Tibial artery (tissue), 4 donors: ENCODE measurements around the gene USP24.
"Not testable (repeated sequence)": the region's sequence is repeated elsewhere in the genome, so short reads cannot be mapped to it uniquely, and the experiment has no call there.

ENCODE experiments used
- DNase-seq, 2 donors: peaks; one replicate each; pipeline ENCODE4 v3.0.0-alpha.2; 2019
- H3K27ac ChIP-seq, 2 donors: fragments of 200-600 bp; sonication (generic) in 1 of 2; 1 replicate in 1 of 2; 2 replicates in 1 of 2; pipeline ENCODE4 v1.5.1; 2018 to 2019; ENCODE audit warnings: mild to moderate bottlenecking in 1 of 2
- H3K27me3 ChIP-seq, 2 donors: fragments of 200-600 bp; sonication (generic) in 1 of 2; one replicate each; pipeline versions ENCODE4 v1.5.1 to v1.6.0; 2016 to 2019
- H3K36me3 ChIP-seq, 3 donors: fragments of 200-600 bp; sonication (generic) in 2 of 3; one replicate each; pipeline ENCODE4 v1.5.1; 2016 to 2019; ENCODE audit warnings: mild to moderate bottlenecking in 2 of 3
- H3K4me1 ChIP-seq, 4 donors: fragments of 200-600 bp; sonication (generic) in 2 of 4; 1 replicate in 3 of 4; 2 replicates in 1 of 4; pipeline ENCODE4 v1.5.1; 2016 to 2019
- H3K4me3 ChIP-seq, 2 donors: fragments of 200-600 bp; sonication (generic) in 1 of 2; 1 replicate in 1 of 2; 2 replicates in 1 of 2; pipeline ENCODE4 v1.5.1; 2018 to 2019; ENCODE audit warnings: mild to moderate bottlenecking in 2 of 2
- H3K9me3 ChIP-seq, 3 donors: fragments of 200-600 bp; sonication (generic) in 1 of 3; one replicate each; pipeline ENCODE4 v1.5.1; 2016 to 2019
- intact Hi-C: fragments of 100-400 bp; cut with DNase I; formaldehyde crosslinking; loops from one replicate; pipeline ENCODE4 v1.15.0; 2023; ENCODE audit warnings: low total_unique reads
- TF ChIP-seq, protein P1 (sequence below), 2 experiments: fragments of 200-600 bp in 1 of 2; fragments of 450-650 bp in 1 of 2; IDR thresholded peaks; one replicate each; pipeline ENCODE4 v1.5.1; 2017 to 2019; ENCODE audit warnings: antibody characterized with exemption in 2 of 2, mild to moderate bottlenecking in 1 of 2, moderate library complexity in 1 of 2

USP24 gene

DNA sequence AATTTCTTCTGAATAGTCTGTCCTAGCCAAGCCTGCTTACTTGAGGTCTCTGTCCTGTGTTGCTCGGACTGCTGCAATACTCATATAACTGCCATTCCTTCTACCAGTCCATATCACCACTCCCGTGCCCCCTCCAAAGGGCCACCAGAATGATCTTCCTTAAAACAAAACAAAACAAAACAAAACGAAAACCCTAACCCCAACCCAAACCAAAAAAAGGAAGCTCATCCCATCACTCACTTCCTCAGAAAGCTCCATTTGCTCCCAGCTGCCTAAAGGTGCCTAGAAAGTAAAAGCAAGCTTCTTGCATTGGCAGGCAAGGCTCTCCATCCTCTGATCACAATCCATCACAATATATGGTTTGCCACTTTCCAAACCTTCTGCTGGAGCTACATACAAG is 20.3 kb downstream of the USP24 start:
- Histone ChIP-seq H3K36me3 (peaks cover 0 to 3% (median 0%) of the 10 kb centered on the region in 3 donors), H3K4me3 (no peak overlapping the region), H3K27ac (no peak overlapping the region), H3K9me3 (no peaks in the 10 kb centered on the region), H3K27me3 (no peaks in the 10 kb centered on the region), H3K4me1 (peaks cover 0 to 20% (median 5%) of the 10 kb centered on the region in 4 donors)
- intact Hi-C loops = no loop called here
- no peak for DNase-seq
- TF ChIP-seq, protein P1, sequence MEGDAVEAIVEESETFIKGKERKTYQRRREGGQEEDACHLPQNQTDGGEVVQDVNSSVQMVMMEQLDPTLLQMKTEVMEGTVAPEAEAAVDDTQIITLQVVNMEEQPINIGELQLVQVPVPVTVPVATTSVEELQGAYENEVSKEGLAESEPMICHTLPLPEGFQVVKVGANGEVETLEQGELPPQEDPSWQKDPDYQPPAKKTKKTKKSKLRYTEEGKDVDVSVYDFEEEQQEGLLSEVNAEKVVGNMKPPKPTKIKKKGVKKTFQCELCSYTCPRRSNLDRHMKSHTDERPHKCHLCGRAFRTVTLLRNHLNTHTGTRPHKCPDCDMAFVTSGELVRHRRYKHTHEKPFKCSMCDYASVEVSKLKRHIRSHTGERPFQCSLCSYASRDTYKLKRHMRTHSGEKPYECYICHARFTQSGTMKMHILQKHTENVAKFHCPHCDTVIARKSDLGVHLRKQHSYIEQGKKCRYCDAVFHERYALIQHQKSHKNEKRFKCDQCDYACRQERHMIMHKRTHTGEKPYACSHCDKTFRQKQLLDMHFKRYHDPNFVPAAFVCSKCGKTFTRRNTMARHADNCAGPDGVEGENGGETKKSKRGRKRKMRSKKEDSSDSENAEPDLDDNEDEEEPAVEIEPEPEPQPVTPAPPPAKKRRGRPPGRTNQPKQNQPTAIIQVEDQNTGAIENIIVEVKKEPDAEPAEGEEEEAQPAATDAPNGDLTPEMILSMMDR (IDR thresholded peaks at IDR 0.05) = no peak

DNA sequence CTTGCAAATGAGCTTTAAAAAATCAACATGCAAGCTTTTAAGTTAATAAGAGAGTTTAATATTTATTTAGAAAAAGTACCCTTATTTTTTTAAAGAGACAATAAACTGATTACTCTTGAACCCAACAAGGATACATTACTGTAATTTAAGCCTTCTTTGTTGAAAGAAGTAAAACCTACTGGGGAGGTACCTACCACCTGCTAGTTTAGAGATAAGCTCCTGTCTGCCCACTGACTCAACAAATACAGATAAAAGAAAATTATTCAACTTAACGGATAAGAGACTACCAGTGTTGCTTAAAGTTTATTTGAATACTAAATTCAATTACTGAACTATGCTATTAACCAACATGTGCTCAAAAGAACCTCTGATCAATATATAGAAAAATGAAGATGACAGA is 23.1 kb downstream of the USP24 start:
- DNase-seq = no peak
- H3K9me3 ChIP-seq = no peaks in the 10 kb centered on the region
- no peaks in the 10 kb centered on the region for H3K36me3 ChIP-seq
- H3K27ac ChIP-seq = no peak overlapping the region
- no peaks in the 10 kb centered on the region for H3K27me3 ChIP-seq
- no peak overlapping the region for H3K4me3 ChIP-seq
- H3K4me1 ChIP-seq = peaks cover 0 to 16% (median 3%) of the 10 kb centered on the region in 4 donors
- TF ChIP-seq, protein P1 (IDR thresholded peaks at IDR 0.05) = no peak
- intact Hi-C loops = no loop called here

DNA sequence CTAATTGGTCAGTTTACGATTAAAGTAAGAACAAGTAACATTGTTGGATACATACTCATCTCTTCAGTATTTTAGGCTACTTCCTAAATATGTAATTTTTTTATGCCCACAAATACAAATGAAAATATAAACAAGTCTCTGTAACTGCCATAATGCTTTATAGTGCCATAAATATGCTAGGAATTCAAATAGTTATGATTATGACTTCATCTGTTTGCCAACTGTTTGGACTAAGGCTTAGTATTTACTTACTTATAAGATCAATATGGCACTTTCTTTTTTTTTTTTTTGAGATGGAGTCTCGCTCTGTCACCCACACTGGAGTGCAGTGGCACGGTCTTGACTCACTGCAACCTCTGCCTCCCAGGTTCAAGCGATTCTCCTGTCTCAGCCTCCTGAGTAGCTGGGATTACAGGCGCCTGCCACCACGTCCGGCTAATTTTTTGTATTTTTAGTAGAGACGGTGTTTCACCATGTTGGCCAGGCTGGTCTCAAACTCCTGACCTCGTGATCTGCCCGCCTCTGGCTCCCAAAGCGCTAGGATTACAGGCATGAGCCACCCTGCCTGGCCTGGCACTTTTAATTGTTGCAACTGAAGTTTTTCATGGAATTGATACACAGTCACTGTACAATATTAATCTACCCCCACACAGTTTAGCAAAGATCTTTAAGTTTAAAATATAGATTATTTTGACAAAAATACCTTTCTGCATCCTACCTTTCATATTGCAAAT is 23.8 kb downstream of the USP24 start:
- H3K27me3 ChIP-seq, DNase-seq, intact Hi-C loops, H3K4me3 ChIP-seq, H3K4me1 ChIP-seq, H3K27ac ChIP-seq, H3K9me3 ChIP-seq, H3K36me3 ChIP-seq: not testable (repeated sequence)

DNA sequence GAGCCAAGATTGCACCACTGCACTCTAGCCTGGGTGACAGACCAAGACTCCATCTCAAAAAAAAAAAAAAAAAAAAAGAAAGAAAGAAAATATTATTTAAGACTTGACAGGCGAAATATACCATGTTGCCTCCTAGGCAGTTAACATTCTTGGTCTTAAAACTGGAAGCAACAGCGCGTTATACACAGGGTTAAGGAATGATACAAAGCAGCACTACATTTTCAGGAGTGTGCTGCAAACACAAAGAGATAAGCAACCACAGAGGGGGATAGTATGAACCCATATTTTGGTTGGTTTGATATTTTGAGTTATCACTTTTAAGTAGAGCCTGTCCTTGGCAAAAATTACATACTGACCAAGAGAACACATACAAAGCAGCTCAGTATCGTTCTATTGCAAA is 25.1 kb downstream of the USP24 start:
- intact Hi-C loops = no loop called here
- TF ChIP-seq, protein P1 (IDR thresholded peaks at IDR 0.05) = no peak

DNA sequence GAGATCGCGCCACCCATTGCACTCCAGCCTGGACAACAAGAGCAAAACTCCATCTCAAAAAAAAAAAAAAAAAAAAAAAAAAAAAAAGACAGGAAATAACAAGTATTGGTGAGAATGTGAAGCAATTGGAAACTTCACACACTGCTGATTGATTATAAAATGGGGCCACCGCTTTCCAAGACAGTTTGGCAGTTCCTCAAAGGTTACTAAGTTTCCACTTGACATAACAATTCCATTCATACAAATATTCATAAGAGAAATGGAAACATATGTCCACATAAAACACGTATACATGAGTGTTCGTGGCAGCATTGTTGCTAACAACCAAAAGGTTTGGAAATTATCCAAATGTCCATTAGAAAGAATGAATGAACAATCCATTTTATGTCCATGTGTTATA is 26.3 kb downstream of the USP24 start:
- peaks cover 0 to under 1% (median 0%) of the 10 kb centered on the region in 4 donors for H3K4me1 ChIP-seq
- H3K9me3 ChIP-seq = no peaks in the 10 kb centered on the region
- no peak overlapping the region for H3K27ac ChIP-seq
- TF ChIP-seq, protein P1 (IDR thresholded peaks at IDR 0.05) = no peak
- no peak overlapping the region for H3K4me3 ChIP-seq
- H3K27me3 ChIP-seq = no peaks in the 10 kb centered on the region
- no peaks in the 10 kb centered on the region for H3K36me3 ChIP-seq
- intact Hi-C loops = no loop called here
- DNase-seq = no peak

More for the DNA sequence above, 25.1 kb downstream of the USP24 start:
- peaks cover 0 to 7% (median 0%) of the 10 kb centered on the region in 4 donors for H3K4me1 ChIP-seq
- no peak overlapping the region for H3K27ac ChIP-seq
- no peak for DNase-seq
- no peaks in the 10 kb centered on the region for H3K27me3 ChIP-seq
- H3K36me3 ChIP-seq = no peaks in the 10 kb centered on the region
- H3K4me3 ChIP-seq = no peak overlapping the region
- no peaks in the 10 kb centered on the region for H3K9me3 ChIP-seq

DNA sequence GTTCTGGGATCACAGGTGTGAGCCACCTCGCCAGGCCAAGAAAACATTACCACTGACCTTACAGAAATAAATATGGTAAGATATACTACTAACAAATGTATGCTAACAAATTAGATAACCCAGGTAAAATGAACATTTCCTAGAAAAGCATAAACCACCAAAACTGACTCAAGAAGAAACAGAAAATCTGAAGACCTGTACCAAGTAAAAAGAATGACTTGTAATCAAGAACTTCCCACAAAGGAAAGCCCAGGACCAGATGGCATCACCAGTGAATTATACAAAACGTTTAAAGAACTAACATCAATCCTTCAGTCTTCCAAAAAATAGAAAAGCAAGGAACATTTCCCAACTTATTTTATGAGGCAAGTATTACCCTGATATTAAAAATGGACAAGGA is 29.3 kb downstream of the USP24 start:
- H3K4me1 ChIP-seq = peaks cover 0 to 6% (median 0%) of the 10 kb centered on the region in 4 donors
- H3K27ac ChIP-seq = no peak overlapping the region
- TF ChIP-seq, protein P1 (IDR thresholded peaks at IDR 0.05) = no peak
- no peaks in the 10 kb centered on the region for H3K36me3 ChIP-seq
- H3K27me3 ChIP-seq = no peaks in the 10 kb centered on the region
- intact Hi-C loops = no loop called here
- H3K4me3 ChIP-seq = no peak overlapping the region
- H3K9me3 ChIP-seq = no peaks in the 10 kb centered on the region
- DNase-seq = no peak
